ENCODE measurements around the gene BPTF.
"Not testable (repeated sequence)": the region's sequence is repeated elsewhere in the genome, so short reads cannot be mapped to it uniquely, and the experiment has no call there.

BPTF gene

GRCh38 chr17:67963145-67963572 lies 137.9 kb downstream of the BPTF start:
- in situ Hi-C loops (cut with MboI; ENCODE audit: low sequenced_read_pairs) = loop anchor here (25.0 kb wide), 1 partner anchor 799 kb away; no protein-coding TSS in a partner anchor

GRCh38 chr17:67970783-67971182 lies 145.5 kb downstream of the BPTF start:
- in situ Hi-C loops (cut with MboI; ENCODE audit: low sequenced_read_pairs) = loop anchor here (25.0 kb wide), 1 partner anchor 792 kb away; no protein-coding TSS in a partner anchor

GRCh38 chr17:67974185-67974584 lies 148.9 kb downstream of the BPTF start:
- in situ Hi-C loops (cut with MboI; ENCODE audit: low sequenced_read_pairs) = loop anchor here (25.0 kb wide), 1 partner anchor 788 kb away; no protein-coding TSS in a partner anchor

GRCh38 chr17:67974598-67975066 lies 149.3 kb downstream of the BPTF start:
- in situ Hi-C loops (cut with MboI; ENCODE audit: low sequenced_read_pairs) = loop anchor here (25.0 kb wide), 1 partner anchor 788 kb away; no protein-coding TSS in a partner anchor

- in situ Hi-C loops (cut with MboI; ENCODE audit: low sequenced_read_pairs) = not testable (repeated sequence)
These were observed 151.0 kb downstream of the BPTF start for GRCh38 chr17:67976306-67976705.

GRCh38 chr17:67980456-67980855 lies 155.2 kb downstream of the BPTF start:
- in situ Hi-C loops (cut with MboI; ENCODE audit: low sequenced_read_pairs) = no loop called here

- in situ Hi-C loops (cut with MboI; ENCODE audit: low sequenced_read_pairs) = not testable (repeated sequence)
These were observed 155.6 kb downstream of the BPTF start for GRCh38 chr17:67980883-67981282.

GRCh38 chr17:67982034-67982640 lies 156.8 kb downstream of the BPTF start:
- in situ Hi-C loops (cut with MboI; ENCODE audit: low sequenced_read_pairs) = no loop called here

- in situ Hi-C loops (cut with MboI; ENCODE audit: low sequenced_read_pairs) = no loop called here
These were observed 157.5 kb downstream of the BPTF start for GRCh38 chr17:67982686-67983382.

- in situ Hi-C loops (cut with MboI; ENCODE audit: low sequenced_read_pairs) = no loop called here
These were observed 158.0 kb downstream of the BPTF start for GRCh38 chr17:67983383-67983688.

GRCh38 chr17:67990909-67991308 lies 165.6 kb downstream of the BPTF start:
- in situ Hi-C loops (cut with MboI; ENCODE audit: low sequenced_read_pairs) = no loop called here

GRCh38 chr17:67992548-67993152 lies 167.3 kb downstream of the BPTF start:
- in situ Hi-C loops (cut with MboI; ENCODE audit: low sequenced_read_pairs) = no loop called here

- in situ Hi-C loops (cut with MboI; ENCODE audit: low sequenced_read_pairs) = no loop called here
These were observed 168.1 kb downstream of the BPTF start for GRCh38 chr17:67993153-67993997.

- in situ Hi-C loops (cut with MboI; ENCODE audit: low sequenced_read_pairs) = no loop called here
These were observed 168.7 kb downstream of the BPTF start for GRCh38 chr17:67993998-67994361.

GRCh38 chr17:67994817-67995569 lies 169.7 kb downstream of the BPTF start:
- in situ Hi-C loops (cut with MboI; ENCODE audit: low sequenced_read_pairs) = no loop called here

- in situ Hi-C loops (cut with MboI; ENCODE audit: low sequenced_read_pairs) = no loop called here
These were observed 170.4 kb downstream of the BPTF start for GRCh38 chr17:67995570-67996263.

GRCh38 chr17:67996301-67997171 lies 171.2 kb downstream of the BPTF start, which contains the start of gene C17orf58:
C17orf58 (minus strand) TSS chr17:67996469; CDS start chr17:67996198, 271 bp downstream.
- in situ Hi-C loops (cut with MboI; ENCODE audit: low sequenced_read_pairs) = not testable (repeated sequence)

GRCh38 chr17:67998466-67998865 lies 173.2 kb downstream of the BPTF start:
- in situ Hi-C loops (cut with MboI; ENCODE audit: low sequenced_read_pairs) = no loop called here

All from HL-60/S4 treated with phorbol 12-myristate 13-acetate at 8.2 ng/mL for 4 days and 3 days (cell line).